Right cardiac atrium (tissue), 5 donors: ENCODE results near the gene PIGR. TPM values are rescaled to one million over a fixed set of nuclear protein-coding genes. Genes with fewer than 3 reads are reported as not detected.

Experiments
- ATAC-seq, 2 donors: fragments of 200-7000 bp; cut with Tn5 transposase; one replicate each; pipeline versions ENCODE4 v1.8.0 to v1.9.1; 2020; ENCODE audit warnings: moderate library complexity in 2 of 2, mild to moderate bottlenecking in 1 of 2
- DNase-seq, 3 donors: peaks; one replicate each; pipeline ENCODE4 v3.0.0-alpha.2; 2020
- H3K27ac ChIP-seq: one replicate; pipeline ENCODE4 v1.5.1; 2013; ENCODE audit warnings: mild to moderate bottlenecking, low read length, control low read depth, moderate library complexity
- H3K27me3 ChIP-seq: one replicate; pipeline ENCODE4 v1.6.1; 2013; ENCODE audit not compliant: control insufficient read depth, insufficient read depth
- H3K4me1 ChIP-seq: one replicate; pipeline ENCODE4 v1.6.1; 2013; ENCODE audit warnings: low read length; ENCODE audit not compliant: control insufficient read depth, insufficient read depth
- H3K4me3 ChIP-seq: one replicate; pipeline ENCODE4 v1.5.1; 2013; ENCODE audit warnings: low read length, control low read depth
- H3K9me3 ChIP-seq: one replicate; pipeline ENCODE4 v1.6.1; 2013; ENCODE audit warnings: low read length; ENCODE audit not compliant: control insufficient read depth
- WGBS: extraction: QIAGEN DNeasy Blood & Tissue Kit; methylation state at CpG from one replicate; pipeline ENCODE4 v1.1.7; 2013; 5-methylcytosine and 5-hydroxymethylcytosine counted together
- intact Hi-C, 4 donors: fragments of 100-400 bp; cut with DNase I; formaldehyde crosslinking; loops; one replicate each; pipeline versions ENCODE4 v1.11.0 to v1.14.0; 2022 to 2023
- polyA plus RNA-seq: library from polyadenylated mRNA; stranded (reverse); fragments of 200-250 nt; gene quantifications from one replicate; pipeline ENCODE4 v1.2.3, GENCODE V29; 2013
- total RNA-seq, 4 donors: library from RNA; stranded (reverse); fragmentation: NEBNext Ultra II Directional; extraction: Animal tissue kit (Norgen Biotek cat#: 25700); gene quantifications; one replicate each; pipeline ENCODE4 v1.2.1, GENCODE V29; 2021
- donor health status: healthy with polysubstance abuse.
- donor health status: DM: no; HTN: yes; CAD: no.
- donor health status: DM: no; HTN: no; CAD: no.
- donor health status: DM: no; HTN: yes; CAD: no; lungs with severe emphysema.
- donor health status: DM: yes; HTN: yes; CAD: no.

Gene PIGR
- total and polyA plus RNA-seq, 5 donors, result 0.09 to 0.59 (median 0.20) TPM; not detected in 1

- Histone ChIP-seq H3K9me3 (no peaks in the 10 kb centered on the region), H3K4me1 (no peaks in the 10 kb centered on the region), H3K27me3 (no peaks in the 10 kb centered on the region), H3K27ac (no peak overlapping the region), H3K4me3 (no peak overlapping the region)
- intact Hi-C loops, result no loop called here
- DNase-seq, result peak in 1 of 3 donors; percentile 51
- no peak for ATAC-seq
- 76% methylated on average over 4 of the region's 4 CpGs for WGBS
These were observed 2.9 kb upstream of the PIGR start for GRCh38 chr1:206949208-206949607.

GRCh38 chr1:206947255-206947654 is 989 bp upstream of the PIGR start:
- intact Hi-C loops, result no loop called here
- Histone ChIP-seq H3K4me3 (no peak overlapping the region), H3K27ac (no peak overlapping the region), H3K9me3 (no peaks in the 10 kb centered on the region), H3K27me3 (no peaks in the 10 kb centered on the region), H3K4me1 (no peaks in the 10 kb centered on the region)
- WGBS, result 87% methylated on average over 3 of the region's 3 CpGs
- DNase-seq (no peak), ATAC-seq (no peak)

- ATAC-seq (no peak), DNase-seq (no peak)
- intact Hi-C loops, result no loop called here
- H3K9me3 ChIP-seq, result no peaks in the 10 kb centered on the region
- H3K4me1 ChIP-seq, result no peaks in the 10 kb centered on the region
- WGBS, result 91% methylated on average over 4 of the region's 4 CpGs
- H3K27ac ChIP-seq, result no peak overlapping the region
- H3K4me3 ChIP-seq, result no peak overlapping the region
- H3K27me3 ChIP-seq, result no peaks in the 10 kb centered on the region
These were observed 487 bp downstream of the PIGR start for GRCh38 chr1:206945779-206946178.

- H3K27ac ChIP-seq, result no peak overlapping the region
- no peak for DNase-seq
- 39% methylated on average over 5 of the region's 5 CpGs for WGBS
- intact Hi-C loops, result no loop called here
- no peaks in the 10 kb centered on the region for H3K27me3 ChIP-seq
- H3K4me3 ChIP-seq, result no peak overlapping the region
- no peaks in the 10 kb centered on the region for H3K4me1 ChIP-seq
- ATAC-seq, result no peak
- no peaks in the 10 kb centered on the region for H3K9me3 ChIP-seq
These were observed 1.6 kb downstream of the PIGR start for GRCh38 chr1:206944703-206945102.

- Histone ChIP-seq H3K9me3 (no peaks in the 10 kb centered on the region), H3K4me3 (no peak overlapping the region), H3K27ac (no peak overlapping the region), H3K27me3 (no peaks in the 10 kb centered on the region), H3K4me1 (no peaks in the 10 kb centered on the region)
- no peak for DNase-seq
- peak; percentile 39 to 41 for ATAC-seq
- intact Hi-C loops, result no loop called here
- 27% methylated on average over 6 of the region's 6 CpGs for WGBS
These were observed 4.4 kb downstream of the PIGR start for GRCh38 chr1:206941766-206942418.

DNA sequence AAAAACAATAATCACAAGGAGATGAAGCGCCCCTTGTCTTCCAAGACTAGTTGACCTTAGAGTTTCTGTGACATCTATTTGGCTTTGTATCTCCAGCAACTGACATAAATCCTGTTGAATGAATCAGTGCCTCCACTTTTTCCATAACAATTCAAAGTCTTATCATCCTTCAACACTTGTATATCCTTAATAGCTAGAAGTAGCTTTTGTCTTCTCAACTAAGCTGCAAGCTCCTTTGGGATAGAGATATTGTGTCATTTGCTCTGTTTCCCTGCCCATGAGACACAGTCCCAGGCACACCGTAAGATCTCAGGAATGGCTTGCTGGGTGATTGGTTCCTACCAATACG is 5.7 kb downstream of the PIGR start:
- no peaks in the 10 kb centered on the region for H3K4me1 ChIP-seq
- H3K4me3 ChIP-seq, result no peak overlapping the region
- 83% methylated on average over 3 of the region's 3 CpGs for WGBS
- H3K27me3 ChIP-seq, result no peaks in the 10 kb centered on the region
- H3K27ac ChIP-seq, result no peak overlapping the region
- no peaks in the 10 kb centered on the region for H3K9me3 ChIP-seq
- intact Hi-C loops, result no loop called here
- ATAC-seq, result no peak
- no peak for DNase-seq

- ATAC-seq (no peak), DNase-seq (no peak)
- Histone ChIP-seq H3K4me3 (no peak overlapping the region), H3K27me3 (no peaks in the 10 kb centered on the region), H3K27ac (no peak overlapping the region), H3K9me3 (no peaks in the 10 kb centered on the region), H3K4me1 (no peaks in the 10 kb centered on the region)
- WGBS, result 82% methylated on average over 9 of the region's 9 CpGs
- intact Hi-C loops, result no loop called here
These were observed 6.3 kb downstream of the PIGR start for GRCh38 chr1:206939841-206940587.

GRCh38 chr1:206939131-206939530 is 7.1 kb downstream of the PIGR start:
- no peak for ATAC-seq
- H3K4me3 ChIP-seq, result no peak overlapping the region
- H3K27me3 ChIP-seq, result no peaks in the 10 kb centered on the region
- no peak for DNase-seq
- no peaks in the 10 kb centered on the region for H3K4me1 ChIP-seq
- intact Hi-C loops, result no loop called here
- no peak overlapping the region for H3K27ac ChIP-seq
- H3K9me3 ChIP-seq, result no peaks in the 10 kb centered on the region
- 91% methylated on average over 13 of the region's 13 CpGs for WGBS

DNA sequence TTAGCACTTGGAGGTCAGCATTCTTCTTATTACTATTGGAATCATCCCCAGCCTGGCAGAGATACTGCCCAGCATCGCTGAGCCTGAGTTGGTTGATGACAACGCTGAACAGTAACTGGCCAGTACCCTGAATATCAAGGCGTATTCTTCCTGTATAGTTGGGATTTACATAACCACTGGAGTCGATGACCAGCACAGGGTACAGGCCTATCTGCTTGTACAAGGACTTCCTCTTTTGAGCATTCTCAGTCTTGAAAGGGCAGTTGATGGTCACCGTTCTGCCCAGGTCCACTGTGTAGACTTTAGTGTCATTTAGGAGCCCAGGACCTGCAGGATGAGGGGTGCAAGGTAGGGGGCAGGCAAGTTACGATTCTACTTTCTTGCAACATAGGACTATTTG is 8.8 kb downstream of the PIGR start:
- no peak for ATAC-seq
- Histone ChIP-seq H3K9me3 (no peaks in the 10 kb centered on the region), H3K27me3 (no peaks in the 10 kb centered on the region), H3K4me1 (no peaks in the 10 kb centered on the region), H3K4me3 (no peak overlapping the region), H3K27ac (no peak overlapping the region)
- DNase-seq, result no peak
- intact Hi-C loops, result no loop called here
- whole genome bisulfite sequencing, result 88% methylated on average over 6 of the region's 6 CpGs

- ATAC-seq (peak; percentile 39 to 54), DNase-seq (peak in 2 of 3 donors; percentile 56 to 77)
- H3K27ac ChIP-seq, result no peak overlapping the region
- H3K27me3 ChIP-seq, result no peaks in the 10 kb centered on the region
- no peaks in the 10 kb centered on the region for H3K4me1 ChIP-seq
- H3K9me3 ChIP-seq, result no peaks in the 10 kb centered on the region
- H3K4me3 ChIP-seq, result no peak overlapping the region
- intact Hi-C loops, result no loop called here
- whole genome bisulfite sequencing, result 63% methylated on average over 19 of the region's 19 CpGs
These were observed 10.7 kb downstream of the PIGR start for GRCh38 chr1:206935491-206936067.

DNA sequence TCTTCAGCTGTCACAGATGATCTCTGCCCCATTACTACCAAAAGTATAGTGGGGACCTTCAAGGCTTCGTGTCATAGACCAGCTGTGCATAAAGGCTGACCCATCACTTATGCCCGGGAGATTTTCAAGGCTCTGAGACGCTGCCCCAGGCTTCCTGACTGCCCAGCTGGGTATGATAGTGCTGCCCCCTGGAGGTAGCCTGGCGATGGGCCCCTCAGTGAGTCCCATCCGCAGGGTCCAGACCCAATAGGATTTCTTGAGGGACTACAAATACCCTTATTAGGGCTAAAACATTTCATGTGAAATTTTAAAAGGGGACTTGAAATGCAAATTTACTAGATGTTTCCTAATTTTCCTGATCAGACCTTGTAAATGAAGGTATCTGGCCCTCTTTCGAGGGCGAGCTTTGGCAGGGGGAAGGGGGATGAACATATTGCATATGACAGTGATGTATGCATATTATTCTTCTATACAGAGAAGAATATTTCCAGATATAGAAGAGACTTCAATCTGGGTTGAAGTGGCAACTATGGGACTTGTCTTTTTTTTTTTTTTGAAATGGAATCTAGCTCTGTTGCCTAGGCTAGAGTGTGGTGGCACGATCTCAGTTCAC is 12.8 kb downstream of the PIGR start:
- Histone ChIP-seq H3K27me3 (no peaks in the 10 kb centered on the region), H3K4me3 (no peak overlapping the region), H3K9me3 (no peaks in the 10 kb centered on the region), H3K4me1 (no peaks in the 10 kb centered on the region), H3K27ac (no peak overlapping the region)
- peak in 1 of 3 donors; percentile 73 for DNase-seq
- intact Hi-C loops, result no loop called here
- ATAC-seq, result no peak
- WGBS, result 73% methylated on average over 8 of the region's 8 CpGs
